SHP77 treated with DMSO at 0.1 percent for 48 hours (cell line): ENCODE data around the gene ZSCAN4.

Source experiments
- DNase-seq: peaks from one replicate; lab custom pipeline; 2025; lab: John Stamatoyannopoulos, UW

Gene ZSCAN4

GRCh38 chr19:57682226-57682766 is 13.6 kb downstream of the ZSCAN4 start:
- no peak for DNase-seq

- no peak for DNase-seq
Measured at GRCh38 chr19:57686727-57687126, 18.0 kb downstream of the ZSCAN4 start.

GRCh38 chr19:57687363-57688010 is 18.8 kb downstream of the ZSCAN4 start:
- no peak for DNase-seq

- DNase-seq = no peak
Measured at GRCh38 chr19:57688011-57688763, 19.5 kb downstream of the ZSCAN4 start.

GRCh38 chr19:57689750-57690149 is 21.0 kb downstream of the ZSCAN4 start:
- no peak for DNase-seq

- DNase-seq = no peak
Measured at GRCh38 chr19:57701625-57702024, 32.9 kb downstream of the ZSCAN4 start.

GRCh38 chr19:57706346-57706745 is 37.6 kb downstream of the ZSCAN4 start:
- DNase-seq = no peak

- DNase-seq = no peak
Measured at GRCh38 chr19:57708641-57709361, 40.1 kb downstream of the ZSCAN4 start, which contains the start of gene ZNF154. Gene ZNF154 (minus strand): TSS chr19:57709204. CDS start chr19:57708971, 233 bp downstream.

- DNase-seq = no peak
Measured at GRCh38 chr19:57709616-57710015, 40.9 kb downstream of the ZSCAN4 start.

- DNase-seq = no peak
Measured at GRCh38 chr19:57712222-57712621, 43.5 kb downstream of the ZSCAN4 start.

GRCh38 chr19:57719424-57719823 is 50.7 kb downstream of the ZSCAN4 start:
- DNase-seq = no peak

- no peak for DNase-seq
Measured at GRCh38 chr19:57719901-57720519, 51.3 kb downstream of the ZSCAN4 start.

- DNase-seq = no peak
Measured at GRCh38 chr19:57720878-57721277, 52.1 kb downstream of the ZSCAN4 start.
